Sigmoid colon (tissue), 7 donors: ENCODE results near the gene BICC1. TPM values are rescaled to one million over a fixed set of nuclear protein-coding genes. Genes with fewer than 3 reads are reported as not detected.

Experiments used
- DNase-seq: peaks from one replicate; pipeline ENCODE4 v3.0.0-alpha.2; 2019
- H3K27ac ChIP-seq, 4 donors: fragments of 200-600 bp; sonication (generic); one replicate each; pipeline ENCODE4 v1.5.1; 2016 to 2019; ENCODE audit warnings: mild to moderate bottlenecking in 1 of 4
- H3K27me3 ChIP-seq, 3 donors: fragments of 200-600 bp; sonication (generic); one replicate each; pipeline ENCODE4 v1.5.1; 2019; ENCODE audit warnings: mild to moderate bottlenecking in 1 of 3
- H3K36me3 ChIP-seq, 4 donors: fragments of 200-600 bp; sonication (generic); one replicate each; pipeline ENCODE4 v1.5.1; 2016 to 2019
- H3K4me1 ChIP-seq, 4 donors: fragments of 200-600 bp; sonication (generic); one replicate each; pipeline ENCODE4 v1.5.1; 2017 to 2019
- H3K4me3 ChIP-seq, 4 donors: fragments of 200-600 bp; sonication (generic); one replicate each; pipeline ENCODE4 v1.5.1; 2017 to 2019; ENCODE audit warnings: mild to moderate bottlenecking in 2 of 4, moderate library complexity in 1 of 4
- H3K9me3 ChIP-seq, 4 donors: fragments of 200-600 bp in 3 of 4; sonication (generic) in 3 of 4; one replicate each; pipeline versions ENCODE4 v1.5.1 to v1.6.1; 2013 to 2019
- CTCF ChIP-seq, 4 experiments: fragments of 450-650 bp in 3 of 4; fragments of 200-600 bp in 1 of 4; IDR thresholded peaks; one replicate each; pipeline ENCODE4 v1.5.1; 2016 to 2019; ENCODE audit warnings: antibody characterized with exemption in 4 of 4, mild to moderate bottlenecking in 3 of 4, moderate library complexity in 2 of 4
- EP300 ChIP-seq, 4 donors: sonication (generic); formaldehyde crosslinking; IDR thresholded peaks; one replicate each; pipeline ENCODE4 v1.6.1; 2017; ENCODE audit warnings: antibody characterized with exemption in 4 of 4
- POLR2A ChIP-seq, 2 donors: fragments of 450-650 bp; IDR thresholded peaks; one replicate each; pipeline ENCODE4 v1.6.1; 2016; ENCODE audit warnings: antibody characterized with exemption in 2 of 2, mild to moderate bottlenecking in 2 of 2, moderate library complexity in 2 of 2
- POLR2AphosphoS5 ChIP-seq, 4 donors: sonication (generic); formaldehyde crosslinking; IDR thresholded peaks; one replicate each; pipeline ENCODE4 v1.6.1; 2017; ENCODE audit warnings: antibody characterized with exemption in 4 of 4
- WGBS, 2 donors: extraction: QIAGEN DNeasy Blood & Tissue Kit; methylation state at CpG; one replicate each; pipeline ENCODE4 v1.1.7; 2013; 5-methylcytosine and 5-hydroxymethylcytosine counted together
- intact Hi-C: fragments of 100-400 bp; cut with DNase I; formaldehyde crosslinking; loops from one replicate; pipeline ENCODE4 v1.15.1; 2023
- polyA plus RNA-seq, 3 donors: library from polyadenylated mRNA; stranded (reverse); fragments of 200-250 nt; gene quantifications; one replicate each; pipeline ENCODE4 v1.2.3, GENCODE V29; 2013
- total RNA-seq, 4 donors: library from RNA; depleted of rRNA; stranded (reverse); fragments of >200 nt; gene quantifications; one replicate each; pipeline ENCODE4 v1.1.0, GENCODE V29; 2016
- donor health status: healthy with polysubstance abuse.
- donor health status: Bipolar disorder and iron deficiency.
- donor health status: healthy.

Gene BICC1
- total and polyA plus RNA-seq, 7 donors, result 0.46 to 17.3 (median 7.9) TPM

DNA sequence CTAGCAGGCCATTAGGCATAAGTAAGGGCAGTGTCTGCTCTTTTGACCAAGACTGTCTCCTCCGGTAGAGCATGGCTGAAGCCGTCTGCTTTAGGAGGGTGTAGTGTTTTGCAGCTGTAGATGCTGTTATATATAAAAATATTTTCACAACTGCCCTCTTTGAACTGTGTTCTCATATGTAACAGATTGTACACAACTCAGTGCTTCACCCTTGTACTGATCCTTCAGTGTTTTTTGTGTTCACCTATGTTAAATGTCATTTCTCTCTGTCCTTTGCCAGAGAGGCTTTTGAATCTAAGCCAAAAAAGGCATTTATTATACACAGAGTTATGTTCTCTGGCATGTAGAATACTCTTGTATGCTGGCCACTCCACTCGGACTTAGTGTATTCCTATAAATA is 135.5 kb downstream of the BICC1 start:
- H3K36me3 ChIP-seq, result no peaks in the 10 kb centered on the region
- H3K27ac ChIP-seq, result peak overlapping the region in 1 of 4 donors; percentile 5
- H3K27me3 ChIP-seq, result no peaks in the 10 kb centered on the region
- no peaks in the 10 kb centered on the region for H3K9me3 ChIP-seq
- WGBS, 2 donors, result 60 to 66% methylated on average over 3 of the region's 3 CpGs
- no peak overlapping the region for H3K4me3 ChIP-seq
- TF ChIP-seq POLR2AphosphoS5 (IDR thresholded peaks at IDR 0.05) (no peak), CTCF (IDR thresholded peaks at IDR 0.05) (no peak), EP300 (IDR thresholded peaks at IDR 0.05) (no peak), POLR2A (IDR thresholded peaks at IDR 0.05) (no peak)
- DNase-seq, result no peak
- intact Hi-C loops, result no loop called here
- peaks cover 0 to 33% (median 26%) of the 10 kb centered on the region in 4 donors for H3K4me1 ChIP-seq

- peak overlapping the region in 2 of 4 donors; percentile 27 to 43 for H3K27ac ChIP-seq
- intact Hi-C loops, result no loop called here
- H3K9me3 ChIP-seq, result no peaks in the 10 kb centered on the region
- peaks cover 0 to 33% (median 27%) of the 10 kb centered on the region in 4 donors for H3K4me1 ChIP-seq
- no peaks in the 10 kb centered on the region for H3K36me3 ChIP-seq
- WGBS, 2 donors, result 35 to 43% methylated on average over 5 of the region's 5 CpGs
- H3K4me3 ChIP-seq, result no peak overlapping the region
- no peaks in the 10 kb centered on the region for H3K27me3 ChIP-seq
- TF ChIP-seq POLR2AphosphoS5 (IDR thresholded peaks at IDR 0.05) (no peak), EP300 (IDR thresholded peaks at IDR 0.05) (no peak)
- DNase-seq, result no peak
Measured at GRCh38 chr10:58651040-58651439, 138.4 kb downstream of the BICC1 start.

GRCh38 chr10:58651742-58652141 is 139.1 kb downstream of the BICC1 start:
- WGBS, 2 donors, result 69 to 84% methylated on average over 1 of the region's 1 CpG
- no peaks in the 10 kb centered on the region for H3K9me3 ChIP-seq
- intact Hi-C loops, result no loop called here
- H3K4me1 ChIP-seq, result peaks cover 0 to 33% (median 27%) of the 10 kb centered on the region in 4 donors
- H3K4me3 ChIP-seq, result no peak overlapping the region
- no peak for DNase-seq
- H3K36me3 ChIP-seq, result no peaks in the 10 kb centered on the region
- TF ChIP-seq EP300 (IDR thresholded peaks at IDR 0.05) (no peak), POLR2AphosphoS5 (IDR thresholded peaks at IDR 0.05) (no peak), POLR2A (IDR thresholded peaks at IDR 0.05) (no peak), CTCF (IDR thresholded peaks at IDR 0.05) (no peak)
- no peaks in the 10 kb centered on the region for H3K27me3 ChIP-seq
- peak overlapping the region in 2 of 4 donors; percentile 27 to 43 for H3K27ac ChIP-seq

GRCh38 chr10:58653139-58653538 is 140.5 kb downstream of the BICC1 start:
- TF ChIP-seq CTCF (IDR thresholded peaks at IDR 0.05), result no peak
- no peak for TF ChIP-seq POLR2A (IDR thresholded peaks at IDR 0.05)
- TF ChIP-seq EP300 (IDR thresholded peaks at IDR 0.05), result no peak
- no peak for TF ChIP-seq POLR2AphosphoS5 (IDR thresholded peaks at IDR 0.05)
- no peaks in the 10 kb centered on the region for H3K36me3 ChIP-seq

GRCh38 chr10:58660575-58661255 is 148.0 kb downstream of the BICC1 start:
- no peaks in the 10 kb centered on the region for H3K4me1 ChIP-seq
- no peaks in the 10 kb centered on the region for H3K27me3 ChIP-seq
- H3K27ac ChIP-seq, result peak overlapping the region in 1 of 4 donors; percentile 5
- no peaks in the 10 kb centered on the region for H3K36me3 ChIP-seq
- WGBS, 2 donors, result 71 to 76% methylated on average over 5 of the region's 5 CpGs
- no peak for TF ChIP-seq EP300 (IDR thresholded peaks at IDR 0.05)
- TF ChIP-seq POLR2AphosphoS5 (IDR thresholded peaks at IDR 0.05), result no peak
- TF ChIP-seq POLR2A (IDR thresholded peaks at IDR 0.05), result no peak
- no peak for TF ChIP-seq CTCF (IDR thresholded peaks at IDR 0.05)
- intact Hi-C loops, result no loop called here
- no peak overlapping the region for H3K4me3 ChIP-seq
- peaks cover 0 to 3% (median under 1%) of the 10 kb centered on the region in 4 donors for H3K9me3 ChIP-seq
- no peak for DNase-seq

More at GRCh38 chr10:58653139-58653538, 140.5 kb downstream of the BICC1 start:
- Histone ChIP-seq H3K27me3 (no peaks in the 10 kb centered on the region), H3K9me3 (no peaks in the 10 kb centered on the region), H3K27ac (no peak overlapping the region), H3K4me3 (no peak overlapping the region), H3K4me1 (peaks cover 0 to 28% (median 22%) of the 10 kb centered on the region in 4 donors)
- DNase-seq, result no peak
- intact Hi-C loops, result no loop called here
